Trophoblast cell (in vitro differentiated cells and primary cell): ENCODE measurements around the gene PALMD. TPM values are rescaled to one million over a fixed set of nuclear protein-coding genes. Genes with fewer than 3 reads are reported as not detected.

Experiments
- DNase-seq, 2 donors: peaks; one replicate each; pipeline ENCODE4 v3.0.0-alpha.2; 2016
- H2AFZ ChIP-seq: 2 replicates; pipeline ENCODE4 v1.6.1; 2013; ENCODE audit warnings: low read length, moderate library complexity, mild to moderate bottlenecking; ENCODE audit not compliant: insufficient read depth, poor library complexity
- H2AK5ac ChIP-seq: 2 replicates; pipeline ENCODE4 v1.6.1; 2013; ENCODE audit warnings: mild to moderate bottlenecking, low read length
- H2BK120ac ChIP-seq: 2 replicates; pipeline ENCODE4 v1.6.1; 2013; ENCODE audit warnings: low read length, mild to moderate bottlenecking, moderate library complexity; ENCODE audit not compliant: insufficient read depth, poor library complexity
- H2BK12ac ChIP-seq: 2 replicates; pipeline ENCODE4 v1.6.1; 2013; ENCODE audit warnings: mild to moderate bottlenecking, low read length, moderate library complexity
- H2BK5ac ChIP-seq: 2 replicates; pipeline ENCODE4 v1.6.1; 2013; ENCODE audit warnings: low read length, low read depth, moderate library complexity, mild to moderate bottlenecking; ENCODE audit not compliant: poor library complexity
- H3K14ac ChIP-seq: 2 replicates; pipeline ENCODE4 v1.6.1; 2013; ENCODE audit warnings: mild to moderate bottlenecking, low read length
- H3K18ac ChIP-seq: 2 replicates; pipeline ENCODE4 v1.6.1; 2013; ENCODE audit warnings: mild to moderate bottlenecking, low read length
- H3K23ac ChIP-seq: 2 replicates; pipeline ENCODE4 v1.6.1; 2013; ENCODE audit warnings: low read length
- H3K27ac ChIP-seq: 2 replicates; pipeline ENCODE4 v1.5.1; 2013; ENCODE audit warnings: low read depth, mild to moderate bottlenecking, inconsistent platforms, low read length, moderate library complexity
- H3K27me3 ChIP-seq: 2 replicates; pipeline ENCODE4 v1.6.1; 2013; ENCODE audit warnings: inconsistent platforms, mild to moderate bottlenecking, low read length, moderate library complexity; ENCODE audit not compliant: insufficient read depth
- H3K36me3 ChIP-seq, 2 experiments: 1 replicate in 1 of 2; 2 replicates in 1 of 2; pipeline ENCODE4 v1.6.1; 2013; ENCODE audit warnings: low read length in 2 of 2, mild to moderate bottlenecking in 2 of 2, moderate library complexity in 1 of 2; ENCODE audit not compliant: insufficient read depth in 2 of 2, control insufficient read depth in 1 of 2
- H3K4ac ChIP-seq: 2 replicates; pipeline ENCODE4 v1.6.1; 2013; ENCODE audit warnings: low read depth, mild to moderate bottlenecking, low read length, moderate library complexity
- H3K4me1 ChIP-seq, 2 experiments: 1 replicate in 1 of 2; 2 replicates in 1 of 2; pipeline ENCODE4 v1.6.1; 2013; ENCODE audit warnings: low read length in 2 of 2, mild to moderate bottlenecking in 2 of 2, moderate library complexity in 1 of 2; ENCODE audit not compliant: insufficient read depth in 2 of 2, control insufficient read depth in 1 of 2
- H3K4me2 ChIP-seq: 2 replicates; pipeline ENCODE4 v1.6.1; 2013; ENCODE audit warnings: inconsistent platforms, mild to moderate bottlenecking, low read length, moderate library complexity
- H3K4me3 ChIP-seq: 2 replicates; pipeline ENCODE4 v1.5.1; 2013; ENCODE audit warnings: mild to moderate bottlenecking, low read depth, low read length, inconsistent platforms
- H3K79me1 ChIP-seq: one replicate; pipeline ENCODE4 v1.6.1; 2013; ENCODE audit warnings: low read length
- H3K79me2 ChIP-seq: 2 replicates; pipeline ENCODE4 v1.6.1; 2013; ENCODE audit warnings: low read length, mild to moderate bottlenecking; ENCODE audit not compliant: control insufficient read depth, insufficient read depth, poor library complexity
- H3K9ac ChIP-seq: 2 replicates; pipeline ENCODE4 v1.6.1; 2013; ENCODE audit warnings: mild to moderate bottlenecking, low read length
- H3K9me3 ChIP-seq: 2 replicates; pipeline ENCODE4 v1.6.1; 2013; ENCODE audit warnings: low read depth, mild to moderate bottlenecking, control low read depth, inconsistent platforms, low read length; ENCODE audit not compliant: insufficient read depth
- H4K12ac ChIP-seq: 2 replicates; pipeline ENCODE4 v1.6.1; 2013; ENCODE audit warnings: low read depth, mild to moderate bottlenecking, low read length, moderate library complexity
- H4K8ac ChIP-seq: 2 replicates; pipeline ENCODE4 v1.6.1; 2013; ENCODE audit warnings: low read depth, mild to moderate bottlenecking, low read length, moderate library complexity
- H4K91ac ChIP-seq: one replicate; pipeline ENCODE4 v1.6.1; 2013; ENCODE audit warnings: low read depth, mild to moderate bottlenecking, low read length, moderate library complexity
- WGBS: extraction: QIAGEN DNeasy Blood & Tissue Kit; methylation state at CpG from one replicate; pipeline ENCODE4 v1.1.7; 2013; ENCODE audit warnings: missing lambda C conversion rate; ENCODE audit not compliant: insufficient read length, insufficient coverage; ENCODE audit errors: extremely low coverage; 5-methylcytosine and 5-hydroxymethylcytosine counted together
- polyA plus RNA-seq: library from polyadenylated mRNA; stranded (reverse); fragments of 200-250 nt; gene quantifications from 2 replicates; pipeline ENCODE4 v1.2.3, GENCODE V29; 2013

PALMD gene, protein sequence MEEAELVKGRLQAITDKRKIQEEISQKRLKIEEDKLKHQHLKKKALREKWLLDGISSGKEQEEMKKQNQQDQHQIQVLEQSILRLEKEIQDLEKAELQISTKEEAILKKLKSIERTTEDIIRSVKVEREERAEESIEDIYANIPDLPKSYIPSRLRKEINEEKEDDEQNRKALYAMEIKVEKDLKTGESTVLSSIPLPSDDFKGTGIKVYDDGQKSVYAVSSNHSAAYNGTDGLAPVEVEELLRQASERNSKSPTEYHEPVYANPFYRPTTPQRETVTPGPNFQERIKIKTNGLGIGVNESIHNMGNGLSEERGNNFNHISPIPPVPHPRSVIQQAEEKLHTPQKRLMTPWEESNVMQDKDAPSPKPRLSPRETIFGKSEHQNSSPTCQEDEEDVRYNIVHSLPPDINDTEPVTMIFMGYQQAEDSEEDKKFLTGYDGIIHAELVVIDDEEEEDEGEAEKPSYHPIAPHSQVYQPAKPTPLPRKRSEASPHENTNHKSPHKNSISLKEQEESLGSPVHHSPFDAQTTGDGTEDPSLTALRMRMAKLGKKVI
- 0.35 and 0.42 TPM in 2 replicates for polyA plus RNA-seq

DNA sequence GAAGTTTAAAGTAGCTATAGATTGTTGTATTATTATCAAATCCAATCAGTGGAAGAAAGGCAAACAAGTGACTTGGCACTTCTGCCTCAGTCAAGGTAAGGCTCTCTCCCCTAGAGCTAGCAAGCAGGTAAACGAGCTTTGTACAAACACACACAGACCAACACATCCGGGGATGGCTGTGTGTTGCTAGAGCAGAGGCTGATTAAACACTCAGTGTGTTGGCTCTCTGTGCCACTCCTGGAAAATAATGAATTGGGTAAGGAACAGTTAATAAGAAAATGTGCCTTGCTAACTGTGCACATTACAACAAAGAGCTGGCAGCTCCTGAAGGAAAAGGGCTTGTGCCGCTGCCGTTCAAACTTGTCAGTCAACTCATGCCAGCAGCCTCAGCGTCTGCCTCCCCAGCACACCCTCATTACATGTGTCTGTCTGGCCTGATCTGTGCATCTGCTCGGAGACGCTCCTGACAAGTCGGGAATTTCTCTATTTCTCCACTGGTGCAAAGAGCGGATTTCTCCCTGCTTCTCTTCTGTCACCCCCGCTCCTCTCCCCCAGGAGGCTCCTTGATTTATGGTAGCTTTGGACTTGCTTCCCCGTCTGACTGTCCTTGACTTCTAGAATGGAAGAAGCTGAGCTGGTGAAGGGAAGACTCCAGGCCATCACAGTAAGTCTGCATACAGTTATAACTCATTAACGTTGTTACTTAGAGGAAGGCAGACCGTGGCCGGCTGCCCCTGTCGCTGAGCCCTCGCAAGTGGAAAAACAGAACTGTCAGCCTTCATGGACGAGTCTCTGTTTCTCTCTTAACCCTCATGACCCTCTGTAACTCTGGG is at the start of gene PALMD:
Gene PALMD, plus strand, starts transcription at position 415 of the 833 bp plus-strand sequence. Its CDS starts 205 bp downstream, at position 620.
- Histone ChIP-seq H3K27me3 (no peaks in the 10 kb centered on the region), H3K4ac (no peak within 1 kb of the TSS), H3K4me1 (peaks cover 0 to 2% of the 10 kb centered on the region in 2 experiments), H3K14ac (no peak within 1 kb of the TSS), H3K4me2 (peak within 1 kb of the TSS; percentile 57), H3K9me3 (no peaks in the 10 kb centered on the region), H2BK5ac (no peak within 1 kb of the TSS), H2AK5ac (no peak within 1 kb of the TSS), H3K23ac (no peak within 1 kb of the TSS), H3K79me1 (no peaks in the 10 kb centered on the region), H3K18ac (no peak within 1 kb of the TSS), H4K8ac (no peak within 1 kb of the TSS), H2AFZ (peak within 1 kb of the TSS; percentile 6), H3K9ac (no peak within 1 kb of the TSS), H4K91ac (no peak within 1 kb of the TSS), H3K36me3 (no peaks in the 10 kb centered on the region), H3K27ac (peak within 1 kb of the TSS; percentile 60), H3K4me3 (no peak within 1 kb of the TSS), H2BK120ac (no peak within 1 kb of the TSS), H2BK12ac (no peak within 1 kb of the TSS), H4K12ac (no peak within 1 kb of the TSS), H3K79me2 (no peaks in the 10 kb centered on the region)
- peak; percentile 4 to 35 for DNase-seq
- WGBS, result no CpG with 5 or more reads among the region's 17 CpGs

DNA sequence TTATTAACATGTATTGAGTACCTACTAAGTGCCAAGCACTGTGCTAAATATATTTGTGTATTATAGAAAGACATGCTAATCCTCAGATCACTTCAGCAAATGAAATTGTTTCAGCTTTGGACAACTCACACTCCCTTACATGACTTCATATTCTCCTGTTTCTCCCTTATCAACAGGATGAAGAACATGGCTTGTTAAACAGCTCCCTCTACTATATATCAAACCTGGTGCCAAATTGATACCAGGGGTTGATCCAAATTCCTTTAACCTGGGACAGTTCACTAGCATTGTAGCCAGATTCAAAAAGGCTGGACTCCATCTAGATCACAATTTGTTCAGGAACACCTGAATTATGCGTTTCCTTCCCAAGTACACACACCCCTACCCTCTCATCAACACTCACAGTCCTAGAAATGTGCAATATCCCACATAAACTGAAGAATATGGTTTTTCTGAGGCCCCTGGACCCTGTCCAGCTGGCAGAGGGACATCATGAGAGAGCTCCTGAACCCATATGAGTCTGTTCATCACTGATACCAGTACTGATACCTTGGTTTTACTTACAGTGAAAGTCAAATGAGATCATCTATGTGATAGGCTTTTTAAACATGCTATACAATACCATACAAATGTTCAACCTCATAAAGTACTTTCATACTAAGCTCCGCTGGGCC is 47.0 kb upstream of the PALMD start:
- H3K4me1 ChIP-seq, result peaks cover 2 to 9% of the 10 kb centered on the region in 2 experiments
- H3K18ac ChIP-seq, result no peak overlapping the region
- peaks cover 2% of the 10 kb centered on the region for H3K79me1 ChIP-seq
- peak overlapping the region; percentile 2 for H4K91ac ChIP-seq
- peak overlapping the region; percentile 76 for H2BK120ac ChIP-seq
- H3K4ac ChIP-seq, result no peak overlapping the region
- no peak overlapping the region for H2AK5ac ChIP-seq
- H3K27ac ChIP-seq, result no peak overlapping the region
- peak overlapping the region; percentile 27 for H2BK12ac ChIP-seq
- H3K9me3 ChIP-seq, result no peaks in the 10 kb centered on the region
- no peak overlapping the region for H3K4me3 ChIP-seq
- H2AFZ ChIP-seq, result no peak overlapping the region
- no peaks in the 10 kb centered on the region for H3K27me3 ChIP-seq
- H3K79me2 ChIP-seq, result no peaks in the 10 kb centered on the region
- H3K23ac ChIP-seq, result no peak overlapping the region
- no CpG with 5 or more reads among the region's 2 CpGs for whole genome bisulfite sequencing
- DNase-seq, result no peak
- H3K36me3 ChIP-seq, result no peaks in the 10 kb centered on the region
- H4K8ac ChIP-seq, result no peak overlapping the region
- H3K14ac ChIP-seq, result peak overlapping the region; percentile 11
- no peak overlapping the region for H2BK5ac ChIP-seq
- H4K12ac ChIP-seq, result no peak overlapping the region
- H3K4me2 ChIP-seq, result no peak overlapping the region
- H3K9ac ChIP-seq, result no peak overlapping the region

DNA sequence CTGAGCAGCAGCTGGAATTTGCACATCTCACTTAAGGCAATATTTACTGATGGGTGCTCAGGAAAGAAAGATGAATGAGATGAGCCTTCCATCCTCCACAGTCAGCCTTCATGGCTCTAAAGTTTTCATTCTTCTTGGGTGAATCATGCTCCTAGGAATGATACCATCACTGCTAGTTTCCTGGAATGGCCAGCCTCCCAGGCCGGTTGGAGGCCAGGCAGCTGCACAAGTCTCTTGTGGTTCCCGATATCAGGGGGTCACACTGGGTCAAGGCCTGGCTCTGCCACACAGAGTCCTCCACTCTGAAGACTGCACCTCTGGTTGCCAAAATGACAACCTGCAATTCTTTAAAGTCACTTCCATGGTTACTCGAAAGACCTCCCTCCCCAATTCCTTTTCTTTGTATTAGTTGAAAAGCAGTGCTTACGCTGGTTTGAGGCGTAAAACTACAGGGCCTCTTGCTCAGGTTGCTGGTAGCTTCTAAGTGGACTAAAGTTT is 46.2 kb upstream of the PALMD start:
- H3K27ac ChIP-seq, result no peak overlapping the region
- H3K18ac ChIP-seq, result no peak overlapping the region
- H2BK120ac ChIP-seq, result no peak overlapping the region
- H3K23ac ChIP-seq, result no peak overlapping the region
- peaks cover 2 to 9% of the 10 kb centered on the region in 2 experiments for H3K4me1 ChIP-seq
- no peak overlapping the region for H3K9ac ChIP-seq
- no peaks in the 10 kb centered on the region for H3K27me3 ChIP-seq
- H4K12ac ChIP-seq, result no peak overlapping the region
- no peak overlapping the region for H3K4me3 ChIP-seq
- H3K4ac ChIP-seq, result no peak overlapping the region
- no peaks in the 10 kb centered on the region for H3K36me3 ChIP-seq
- WGBS, result no CpG with 5 or more reads among the region's 5 CpGs
- DNase-seq, result peak; percentile 66 to 89
- no peak overlapping the region for H2BK5ac ChIP-seq
- H3K79me1 ChIP-seq, result peaks cover 2% of the 10 kb centered on the region
- no peak overlapping the region for H2AFZ ChIP-seq
- no peak overlapping the region for H3K4me2 ChIP-seq
- no peaks in the 10 kb centered on the region for H3K79me2 ChIP-seq
- H2BK12ac ChIP-seq, result no peak overlapping the region
- H4K91ac ChIP-seq, result no peak overlapping the region
- H3K14ac ChIP-seq, result no peak overlapping the region
- H4K8ac ChIP-seq, result no peak overlapping the region
- H3K9me3 ChIP-seq, result no peaks in the 10 kb centered on the region
- no peak overlapping the region for H2AK5ac ChIP-seq

DNA sequence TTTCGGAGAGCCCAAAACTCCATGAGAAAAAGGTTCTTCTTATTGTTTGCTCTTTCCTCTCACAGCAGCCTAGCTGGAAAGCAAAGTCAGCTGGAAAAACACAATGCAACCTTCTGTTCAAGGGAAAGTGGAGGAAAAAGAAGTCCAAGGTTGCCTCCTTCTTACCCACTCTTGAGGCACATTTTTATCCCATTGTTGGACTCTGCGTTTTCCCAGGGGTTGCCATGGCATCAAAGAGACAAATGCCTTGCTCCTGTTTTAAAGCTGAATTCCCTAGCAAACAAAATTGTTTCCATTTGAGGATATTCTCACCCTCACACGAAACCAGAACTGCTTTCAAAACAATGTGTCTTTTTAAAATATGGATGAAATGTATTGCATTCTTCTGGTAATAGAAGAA is 45.1 kb upstream of the PALMD start:
- H3K79me2 ChIP-seq, result no peaks in the 10 kb centered on the region

More for the DNA sequence above, 45.1 kb upstream of the PALMD start:
- Histone ChIP-seq H3K27me3 (no peaks in the 10 kb centered on the region), H3K23ac (no peak overlapping the region), H3K9me3 (no peaks in the 10 kb centered on the region), H2BK12ac (no peak overlapping the region), H4K91ac (no peak overlapping the region), H2AK5ac (no peak overlapping the region), H3K27ac (no peak overlapping the region), H3K4me2 (no peak overlapping the region), H3K14ac (no peak overlapping the region), H2AFZ (no peak overlapping the region), H3K4ac (no peak overlapping the region), H3K36me3 (no peaks in the 10 kb centered on the region), H3K9ac (no peak overlapping the region), H3K18ac (no peak overlapping the region), H3K4me3 (no peak overlapping the region), H2BK120ac (no peak overlapping the region), H4K12ac (no peak overlapping the region), H2BK5ac (no peak overlapping the region), H4K8ac (no peak overlapping the region), H3K4me1 (peaks cover 2 to 9% of the 10 kb centered on the region in 2 experiments), H3K79me1 (peaks cover 2% of the 10 kb centered on the region)
- DNase-seq, result peak in 1 of 2 donors; percentile 38
- WGBS, result no CpG with 5 or more reads among the region's 3 CpGs
